Right ventricle myocardium superior (tissue), 1 donor: ENCODE measurements around the gene SLC2A9. TPM values are rescaled to one million over a fixed set of nuclear protein-coding genes. Genes with fewer than 3 reads are reported as not detected.
"Not testable (repeated sequence)": the region's sequence is repeated elsewhere in the genome, so short reads cannot be mapped to it uniquely, and the experiment has no call there.

Experiments used
- ATAC-seq: fragments of 200-7000 bp; cut with Tn5 transposase; one replicate; pipeline ENCODE4 v1.9.1; 2020; ENCODE audit warnings: mild to moderate bottlenecking; ENCODE audit not compliant: poor library complexity
- DNase-seq: peaks from one replicate; pipeline ENCODE4 v3.0.0-alpha.2; 2020
- intact Hi-C: fragments of 100-400 bp; cut with DNase I; formaldehyde crosslinking; loops from one replicate; pipeline ENCODE4 v1.11.2; 2022
- total RNA-seq: library from RNA; stranded (reverse); fragmentation: NEBNext Ultra II Directional; extraction: Animal tissue kit (Norgen Biotek cat#: 25700); gene quantifications from one replicate; pipeline ENCODE4 v1.2.1, GENCODE V29; 2021
- donor health status: DM: no; HTN: yes; CAD: no; lungs with severe emphysema.

Gene SLC2A9
- total RNA-seq, 1 donor from 2014 or later, result 8.8 TPM

- intact Hi-C loops, result no loop called here
- DNase-seq (no peak), ATAC-seq (no peak)
Measured at GRCh38 chr4:9835430-9835829, 185.9 kb downstream of the SLC2A9 start.

GRCh38 chr4:9833421-9833820 is 187.9 kb downstream of the SLC2A9 start:
- intact Hi-C loops, result no loop called here
- DNase-seq (no peak), ATAC-seq (peak; percentile 82)

- DNase-seq (no peak), ATAC-seq (peak; percentile 82)
- intact Hi-C loops, result no loop called here
Measured at GRCh38 chr4:9832640-9833039, 188.7 kb downstream of the SLC2A9 start.

- intact Hi-C loops, result no loop called here
- DNase-seq (no peak), ATAC-seq (no peak)
Measured at GRCh38 chr4:9826551-9826950, 194.7 kb downstream of the SLC2A9 start.

- no peak for ATAC-seq
- DNase-seq, result no peak
- intact Hi-C loops, result no loop called here
Measured at GRCh38 chr4:9825049-9825448, 196.2 kb downstream of the SLC2A9 start.

GRCh38 chr4:9820343-9820742 is 201.0 kb downstream of the SLC2A9 start:
- DNase-seq, result no peak
- no peak for ATAC-seq
- intact Hi-C loops, result no loop called here

- intact Hi-C loops, result no loop called here
- DNase-seq (no peak), ATAC-seq (no peak)
Measured at GRCh38 chr4:9816285-9816684, 205.0 kb downstream of the SLC2A9 start.

- ATAC-seq (no peak), DNase-seq (no peak)
- intact Hi-C loops, result no loop called here
Measured at GRCh38 chr4:9812501-9813340, 208.6 kb downstream of the SLC2A9 start.

GRCh38 chr4:9811806-9812205 is 209.5 kb downstream of the SLC2A9 start:
- DNase-seq (no peak), ATAC-seq (no peak)
- intact Hi-C loops, result no loop called here

GRCh38 chr4:9808077-9808476 is 213.2 kb downstream of the SLC2A9 start:
- DNase-seq (no peak), ATAC-seq (no peak)
- intact Hi-C loops, result no loop called here

GRCh38 chr4:9804918-9805317 is 216.4 kb downstream of the SLC2A9 start:
- intact Hi-C loops, result no loop called here
- ATAC-seq (no peak), DNase-seq (no peak)

- no peak for DNase-seq
- intact Hi-C loops, result no loop called here
- no peak for ATAC-seq
Measured at GRCh38 chr4:9800848-9801247, 220.4 kb downstream of the SLC2A9 start.

GRCh38 chr4:9796641-9797040 is 224.7 kb downstream of the SLC2A9 start:
- ATAC-seq, intact Hi-C loops, DNase-seq: not testable (repeated sequence)

GRCh38 chr4:9792381-9792780 is 228.9 kb downstream of the SLC2A9 start:
- intact Hi-C loops, result no loop called here
- no peak for ATAC-seq
- no peak for DNase-seq

- DNase-seq, intact Hi-C loops, ATAC-seq: not testable (repeated sequence)
Measured at GRCh38 chr4:9785891-9786290, 235.4 kb downstream of the SLC2A9 start.

- DNase-seq, result no peak
- intact Hi-C loops, result no loop called here
- ATAC-seq, result no peak
Measured at GRCh38 chr4:9782136-9782436, 239.2 kb downstream of the SLC2A9 start.

GRCh38 chr4:9781343-9782135 is 239.8 kb downstream of the SLC2A9 start, which contains the start of gene DRD5:
DRD5 (plus strand) TSS chr4:9781634; CDS start chr4:9782030, 396 bp downstream.
- DNase-seq (no peak), ATAC-seq (no peak)
- intact Hi-C loops, result no loop called here
